Karpas-422 (cell line): ENCODE data around the gene RETREG3. TPM values are rescaled to one million over a fixed set of nuclear protein-coding genes. Genes with fewer than 3 reads are reported as not detected.
"Not testable (repeated sequence)": the region's sequence is repeated elsewhere in the genome, so short reads cannot be mapped to it uniquely, and the experiment has no call there.

Experiments used
- DNase-seq: peaks from one replicate; pipeline ENCODE4 v3.0.0-alpha.2; 2015
- H2AFZ ChIP-seq: fragments of 200-600 bp; sonication (generic); 2 replicates; pipeline ENCODE4 v1.6.1; 2014; ENCODE audit warnings: antibody characterized with exemption, low read length, mixed read lengths
- H3K27ac ChIP-seq: fragments of 200-600 bp; sonication (generic); 2 replicates; pipeline ENCODE4 v1.5.1; 2014; ENCODE audit warnings: mild to moderate bottlenecking, low read length, moderate library complexity
- H3K27me3 ChIP-seq: fragments of 200-600 bp; sonication (generic); 2 replicates; pipeline ENCODE4 v1.6.1; 2014; ENCODE audit warnings: low read length, mixed read lengths
- H3K36me3 ChIP-seq: fragments of 200-600 bp; sonication (generic); 2 replicates; pipeline ENCODE4 v1.6.1; 2014; ENCODE audit warnings: low read length, mixed read lengths; ENCODE audit not compliant: insufficient read depth
- H3K4me1 ChIP-seq: fragments of 200-600 bp; sonication (generic); 2 replicates; pipeline ENCODE4 v1.6.1; 2014; ENCODE audit warnings: mild to moderate bottlenecking, low read length, mixed read lengths
- H3K4me2 ChIP-seq: fragments of 200-600 bp; sonication (generic); 2 replicates; pipeline ENCODE4 v1.6.1; 2014; ENCODE audit warnings: low read length, low read depth, mild to moderate bottlenecking; ENCODE audit not compliant: poor library complexity, severe bottlenecking
- H3K4me3 ChIP-seq: fragments of 200-600 bp; sonication (generic); 2 replicates; pipeline ENCODE4 v1.5.1; 2014; ENCODE audit warnings: mild to moderate bottlenecking, antibody characterized with exemption, low read length, mixed read lengths
- H3K79me2 ChIP-seq: fragments of 200-600 bp; sonication (generic); 2 replicates; pipeline ENCODE4 v1.6.1; 2014; ENCODE audit warnings: mild to moderate bottlenecking, low read length, mixed read lengths
- H3K9ac ChIP-seq: fragments of 200-600 bp; sonication (generic); 2 replicates; pipeline ENCODE4 v1.6.0; 2014; ENCODE audit warnings: low read length
- H3K9me2 ChIP-seq: fragments of 200-600 bp; sonication (generic), shearing (Covaris generic); replicated peaks from 2 replicates; pipeline ENCODE4 v1.6.0; 2014; ENCODE audit warnings: mild to moderate bottlenecking, low read length, moderate library complexity; ENCODE audit not compliant: insufficient read depth
- H3K9me3 ChIP-seq: fragments of 300-700, 200-600 bp; sonication (generic); 2 replicates; pipeline ENCODE4 v1.6.1; 2014; ENCODE audit warnings: low read length, mixed read lengths
- H4K20me1 ChIP-seq: fragments of 200-600 bp; sonication (generic); 2 replicates; pipeline ENCODE4 v1.6.1; 2014; ENCODE audit warnings: mild to moderate bottlenecking, antibody characterized with exemption, low read length, low read depth; ENCODE audit not compliant: insufficient read depth
- total RNA-seq: library from RNA; depleted of rRNA; stranded (reverse); fragments of >200 nt; shearing (Covaris generic); gene quantifications from 2 replicates; pipeline ENCODE4 v1.2.3, GENCODE V29; 2014; ENCODE audit warnings: low replicate concordance

The RETREG3 gene
- total RNA-seq, 1 experiment from 2014 or later: 39.5 TPM

DNA sequence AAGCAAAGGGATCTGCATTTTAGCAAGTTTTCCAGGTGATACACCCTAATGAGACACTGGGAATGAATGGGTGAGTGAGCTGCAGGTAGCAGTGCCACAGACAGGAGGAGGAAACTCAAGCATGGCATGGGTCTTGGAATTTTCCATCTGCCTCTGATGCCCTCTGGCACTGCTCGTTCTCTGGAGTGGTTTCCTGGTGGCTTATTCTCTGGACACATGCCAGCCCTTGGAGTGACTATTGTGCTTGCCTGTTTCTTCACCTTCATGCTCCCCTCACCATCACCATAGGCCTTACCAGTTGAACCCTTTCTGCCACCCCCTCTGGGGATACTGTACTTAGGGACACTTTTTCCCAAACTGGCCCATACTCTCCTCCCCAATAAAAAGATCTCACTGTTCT lies 45.6 kb downstream of the RETREG3 start:
- no peak for DNase-seq
- no peak overlapping the region for H2AFZ ChIP-seq
- H3K27ac ChIP-seq: no peak overlapping the region
- H3K9ac ChIP-seq: peak overlapping the region; percentile 96
- peak overlapping the region; percentile 91 for H3K4me3 ChIP-seq
- H3K4me2 ChIP-seq: peak overlapping the region; percentile 93
- peaks cover 37% of the 10 kb centered on the region for H3K4me1 ChIP-seq
- H3K79me2 ChIP-seq: peaks cover 45% of the 10 kb centered on the region
- no peaks in the 10 kb centered on the region for H3K9me3 ChIP-seq
- H3K27me3 ChIP-seq: no peaks in the 10 kb centered on the region
- H3K9me2 ChIP-seq: no peaks in the 10 kb centered on the region
- H4K20me1 ChIP-seq: no peaks in the 10 kb centered on the region
- H3K36me3 ChIP-seq: peaks cover 15% of the 10 kb centered on the region; the same call in 1 of the 2 replicates

- Histone ChIP-seq H3K9ac (peak overlapping the region; percentile 96), H3K27ac (peak overlapping the region; percentile 69; the same call in 1 of the 2 replicates), H4K20me1 (no peaks in the 10 kb centered on the region), H3K36me3 (peaks cover 15% of the 10 kb centered on the region; the same call in 1 of the 2 replicates), H3K4me2 (peak overlapping the region; percentile 93), H3K9me3 (no peaks in the 10 kb centered on the region), H3K27me3 (no peaks in the 10 kb centered on the region), H3K9me2 (no peaks in the 10 kb centered on the region), H3K4me1 (peaks cover 33% of the 10 kb centered on the region), H2AFZ (no peak overlapping the region), H3K79me2 (peaks cover 41% of the 10 kb centered on the region), H3K4me3 (peak overlapping the region; percentile 91)
- DNase-seq: peak; percentile 69
These were observed 46.0 kb downstream of the RETREG3 start for GRCh38 chr17:42563143-42563509.

DNA sequence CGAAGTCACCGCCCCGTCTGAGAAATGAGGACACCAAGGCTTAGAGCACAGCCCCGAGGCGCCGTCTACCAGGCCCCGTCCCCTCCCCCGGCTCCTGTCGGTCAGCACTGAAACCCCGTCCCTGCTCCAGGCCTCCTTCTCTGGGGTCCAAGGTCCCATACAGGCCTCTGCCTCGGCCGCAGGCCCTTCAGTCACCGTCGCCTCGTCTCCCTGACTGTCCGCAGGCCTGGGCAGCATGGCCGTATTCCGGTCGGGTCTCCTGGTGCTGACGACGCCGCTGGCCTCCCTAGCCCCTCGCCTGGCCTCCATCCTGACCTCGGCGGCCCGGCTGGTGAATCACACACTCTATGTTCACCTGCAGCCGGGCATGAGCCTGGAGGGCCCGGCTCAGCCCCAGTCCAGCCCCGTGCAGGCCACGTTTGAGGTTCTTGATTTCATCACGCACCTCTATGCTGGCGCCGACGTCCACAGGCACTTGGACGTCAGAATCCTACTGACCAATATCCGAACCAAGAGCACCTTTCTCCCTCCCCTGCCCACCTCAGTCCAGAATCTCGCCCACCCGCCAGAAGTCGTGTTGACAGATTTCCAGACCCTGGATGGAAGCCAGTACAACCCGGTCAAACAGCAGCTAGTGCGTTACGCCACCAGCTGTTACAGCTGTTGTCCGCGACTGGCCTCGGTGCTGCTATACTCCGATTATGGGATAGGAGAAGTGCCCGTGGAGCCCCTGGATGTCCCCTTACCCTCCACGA lies 46.6 kb downstream of the RETREG3 start:
- Histone ChIP-seq H2AFZ (no peak overlapping the region; the same call in 1 of the 2 replicates), H3K4me1 (peaks cover 28% of the 10 kb centered on the region)
- peak; percentile 55 for DNase-seq

DNA sequence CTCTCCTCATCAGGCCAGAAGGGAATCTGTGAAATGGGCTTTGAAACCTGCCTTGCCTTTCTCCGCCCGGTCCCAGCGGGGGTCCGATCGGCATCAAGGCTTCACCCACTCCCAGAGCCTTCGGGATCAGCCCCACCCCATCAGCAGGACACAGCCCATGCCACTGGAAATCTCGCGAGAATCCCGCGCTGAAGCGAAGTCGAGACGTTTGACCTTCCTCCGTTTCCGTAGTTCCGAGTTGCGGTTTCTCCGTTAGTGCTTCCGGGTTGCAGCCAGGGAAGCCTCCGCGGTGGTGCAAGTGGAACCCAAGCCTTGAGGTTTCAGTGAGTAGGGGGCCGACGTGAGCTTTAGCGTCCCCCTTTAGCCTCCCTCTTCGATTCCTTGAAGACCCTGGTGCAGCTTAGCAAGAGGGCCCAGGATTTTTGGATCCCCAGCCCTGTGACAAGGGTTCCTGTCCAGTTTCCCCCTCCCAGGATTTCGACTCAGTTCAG lies 47.2 kb downstream of the RETREG3 start, which contains the start of gene COASY:
Gene COASY, plus strand, starts transcription at position 252 of the 491 bp plus-strand sequence. CDS start 475 bp downstream, outside the sequence.
- Histone ChIP-seq H3K27ac (peak within 1 kb of the TSS; percentile 69), H3K4me3 (peak within 1 kb of the TSS; percentile 91), H3K36me3 (peaks cover 15% of the 10 kb centered on the region; the same call in 1 of the 2 replicates), H3K79me2 (peaks cover 31% of the 10 kb centered on the region), H4K20me1 (no peaks in the 10 kb centered on the region), H2AFZ (peak within 1 kb of the TSS; percentile 87), H3K9ac (peak within 1 kb of the TSS; percentile 96), H3K4me2 (peak within 1 kb of the TSS; percentile 93), H3K9me2 (no peaks in the 10 kb centered on the region), H3K9me3 (no peaks in the 10 kb centered on the region), H3K4me1 (peaks cover 27% of the 10 kb centered on the region), H3K27me3 (no peaks in the 10 kb centered on the region)
- DNase-seq: peak; percentile 98

More for the DNA sequence above, 46.6 kb downstream of the RETREG3 start:
- H3K9ac ChIP-seq: peak overlapping the region; percentile 96
- no peaks in the 10 kb centered on the region for H3K9me3 ChIP-seq
- peak overlapping the region; percentile 93 for H3K4me2 ChIP-seq
- H3K27me3 ChIP-seq: no peaks in the 10 kb centered on the region
- H4K20me1 ChIP-seq: no peaks in the 10 kb centered on the region
- H3K36me3 ChIP-seq: peaks cover 15% of the 10 kb centered on the region; the same call in 1 of the 2 replicates
- peak overlapping the region; percentile 91 for H3K4me3 ChIP-seq
- H3K79me2 ChIP-seq: peaks cover 37% of the 10 kb centered on the region
- peak overlapping the region; percentile 69 for H3K27ac ChIP-seq
- no peaks in the 10 kb centered on the region for H3K9me2 ChIP-seq

- H3K36me3 ChIP-seq: peaks cover 2% of the 10 kb centered on the region; the same call in 1 of the 2 replicates
- peaks cover 30% of the 10 kb centered on the region for H3K4me1 ChIP-seq
- no peaks in the 10 kb centered on the region for H3K9me2 ChIP-seq
- no peak overlapping the region for H3K4me3 ChIP-seq
- no peak overlapping the region for H3K9ac ChIP-seq
- peaks cover 33% of the 10 kb centered on the region for H3K79me2 ChIP-seq
- H3K9me3 ChIP-seq: no peaks in the 10 kb centered on the region
- H3K27me3 ChIP-seq: no peaks in the 10 kb centered on the region
- H2AFZ ChIP-seq: no peak overlapping the region
- DNase-seq: no peak
- H3K27ac ChIP-seq: no peak overlapping the region
- no peaks in the 10 kb centered on the region for H4K20me1 ChIP-seq
- no peak overlapping the region for H3K4me2 ChIP-seq
These were observed 48.9 kb downstream of the RETREG3 start for GRCh38 chr17:42560246-42560645.

DNA sequence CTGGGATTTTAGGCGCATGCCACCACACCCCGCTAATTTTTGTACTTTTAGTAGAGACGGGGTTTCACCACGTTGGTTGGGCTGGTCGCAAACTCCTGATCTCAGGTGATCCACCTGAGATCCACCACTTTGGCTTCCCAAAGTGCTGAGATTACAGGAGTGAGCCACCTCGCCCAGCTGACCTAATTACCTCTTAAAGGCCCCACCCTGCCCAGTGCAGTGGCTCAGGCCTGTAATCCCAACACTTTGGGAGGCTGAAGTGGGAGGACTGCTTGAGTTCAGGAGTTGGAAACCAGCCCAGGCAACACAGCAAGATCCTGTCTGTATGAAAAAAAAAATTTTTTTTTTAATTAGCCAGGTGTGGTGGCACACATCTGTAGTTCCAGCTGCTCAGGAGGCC lies 50.1 kb downstream of the RETREG3 start:
- Histone ChIP-seq H2AFZ (no peak overlapping the region), H3K4me1 (peaks cover 33% of the 10 kb centered on the region), H3K27ac (no peak overlapping the region), H3K9me2 (no peaks in the 10 kb centered on the region), H4K20me1 (no peaks in the 10 kb centered on the region), H3K9me3 (no peaks in the 10 kb centered on the region), H3K4me3 (no peak overlapping the region), H3K9ac (no peak overlapping the region), H3K27me3 (no peaks in the 10 kb centered on the region), H3K36me3 (no peaks in the 10 kb centered on the region), H3K79me2 (peaks cover 33% of the 10 kb centered on the region), H3K4me2 (no peak overlapping the region)
- no peak for DNase-seq

DNA sequence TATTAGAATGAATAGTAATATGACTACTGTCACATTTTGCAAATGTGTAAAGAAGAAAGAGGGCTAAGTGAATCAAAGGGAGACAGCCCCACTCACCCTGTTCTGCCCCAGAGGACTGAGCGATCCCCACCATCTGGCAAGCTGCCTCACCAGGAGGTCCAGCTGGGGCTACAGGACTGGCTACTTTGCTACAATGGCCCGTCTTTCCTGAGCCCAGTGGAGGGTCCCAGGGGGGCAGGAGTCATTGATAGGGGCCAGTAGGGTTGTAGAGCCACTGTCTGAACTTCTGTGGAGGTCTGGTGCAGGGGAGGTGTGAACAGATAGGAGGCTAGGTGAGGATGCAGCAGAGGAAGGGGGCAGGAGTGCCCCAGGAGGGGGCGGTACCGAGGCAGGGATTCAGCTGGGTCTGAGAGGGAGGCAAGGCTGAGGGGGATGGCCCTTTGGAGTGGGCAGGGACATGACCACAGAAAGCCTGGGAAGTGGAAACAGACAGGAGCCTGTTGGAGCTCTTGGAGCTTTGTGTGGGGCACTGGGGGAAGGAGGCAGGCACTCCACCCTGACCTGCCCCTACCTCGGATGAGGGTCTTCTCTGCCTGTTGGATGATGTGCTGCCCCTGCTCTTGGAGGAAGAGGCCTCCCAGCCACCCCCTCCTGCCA lies 53.1 kb downstream of the RETREG3 start:
- H3K27me3 ChIP-seq, H3K9me3 ChIP-seq, H3K9me2 ChIP-seq, DNase-seq, H3K36me3 ChIP-seq, H4K20me1 ChIP-seq, H3K79me2 ChIP-seq, H2AFZ ChIP-seq: not testable (repeated sequence)
- H3K4me3 ChIP-seq: peak overlapping the region; percentile 83; the same call in 1 of the 2 replicates
- H3K4me2 ChIP-seq: peak overlapping the region; percentile 89
- peak overlapping the region; percentile 89; the same call in 1 of the 2 replicates for H3K9ac ChIP-seq
- peak overlapping the region; percentile 66; the same call in 1 of the 2 replicates for H3K27ac ChIP-seq
- peaks cover 22% of the 10 kb centered on the region for H3K4me1 ChIP-seq

DNA sequence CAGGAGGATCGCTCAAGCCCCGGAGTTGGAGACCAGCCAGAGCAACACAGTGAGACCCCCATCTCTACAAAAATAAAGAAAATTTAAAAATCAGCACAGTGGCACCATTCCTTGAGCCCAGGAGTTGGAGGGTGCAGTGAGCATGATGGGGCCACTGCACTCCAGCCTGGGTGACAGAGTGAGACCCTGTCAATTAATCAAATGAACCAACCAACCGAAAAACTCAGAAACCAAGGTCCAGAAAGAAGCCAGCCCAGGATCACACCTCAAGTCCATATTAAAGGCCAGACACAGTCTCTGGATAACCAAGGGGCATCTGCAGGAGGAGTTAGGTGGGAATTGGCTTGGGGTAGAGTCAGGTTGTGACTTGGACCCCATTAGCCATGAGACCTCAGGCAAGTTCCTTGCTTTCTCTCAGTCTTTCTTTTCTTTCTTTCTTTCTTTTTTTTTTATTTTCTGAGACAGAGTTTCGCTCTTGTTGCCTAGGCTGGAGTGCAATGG lies 54.0 kb downstream of the RETREG3 start:
- H3K4me3 ChIP-seq: peak overlapping the region; percentile 83
- 0 out of 2 replicates have a peak overlapping the region, but pooled peaks have one; percentile 81 for H2AFZ ChIP-seq

More for the DNA sequence above, 54.0 kb downstream of the RETREG3 start:
- DNase-seq: no peak
- H3K9me3 ChIP-seq: no peaks in the 10 kb centered on the region
- no peaks in the 10 kb centered on the region for H3K36me3 ChIP-seq
- H3K4me2 ChIP-seq: peak overlapping the region; percentile 89
- H3K9me2 ChIP-seq: no peaks in the 10 kb centered on the region
- H3K27me3 ChIP-seq: no peaks in the 10 kb centered on the region
- no peaks in the 10 kb centered on the region for H4K20me1 ChIP-seq
- H3K79me2 ChIP-seq: peaks cover 7% of the 10 kb centered on the region
- H3K4me1 ChIP-seq: peaks cover 22% of the 10 kb centered on the region
- H3K9ac ChIP-seq: peak overlapping the region; percentile 89
- peak overlapping the region; percentile 66 for H3K27ac ChIP-seq
